Right cardiac atrium (tissue), 5 donors: Measurements from ENCODE around the gene KSR1. TPM values are rescaled to one million over a fixed set of nuclear protein-coding genes. Genes with fewer than 3 reads are reported as not detected.
"Not testable (repeated sequence)": the region's sequence is repeated elsewhere in the genome, so short reads cannot be mapped to it uniquely, and the experiment has no call there.

Source experiments
- ATAC-seq, 2 donors: fragments of 200-7000 bp; cut with Tn5 transposase; one replicate each; pipeline versions ENCODE4 v1.8.0 to v1.9.1; 2020; ENCODE audit warnings: moderate library complexity in 2 of 2, mild to moderate bottlenecking in 1 of 2
- DNase-seq, 3 donors: peaks; one replicate each; pipeline ENCODE4 v3.0.0-alpha.2; 2020
- H3K27ac ChIP-seq: one replicate; pipeline ENCODE4 v1.5.1; 2013; ENCODE audit warnings: mild to moderate bottlenecking, low read length, control low read depth, moderate library complexity
- H3K27me3 ChIP-seq: one replicate; pipeline ENCODE4 v1.6.1; 2013; ENCODE audit not compliant: control insufficient read depth, insufficient read depth
- H3K4me1 ChIP-seq: one replicate; pipeline ENCODE4 v1.6.1; 2013; ENCODE audit warnings: low read length; ENCODE audit not compliant: control insufficient read depth, insufficient read depth
- H3K4me3 ChIP-seq: one replicate; pipeline ENCODE4 v1.5.1; 2013; ENCODE audit warnings: low read length, control low read depth
- H3K9me3 ChIP-seq: one replicate; pipeline ENCODE4 v1.6.1; 2013; ENCODE audit warnings: low read length; ENCODE audit not compliant: control insufficient read depth
- WGBS: extraction: QIAGEN DNeasy Blood & Tissue Kit; methylation state at CpG from one replicate; pipeline ENCODE4 v1.1.7; 2013; 5-methylcytosine and 5-hydroxymethylcytosine counted together
- intact Hi-C, 4 donors: fragments of 100-400 bp; cut with DNase I; formaldehyde crosslinking; loops; one replicate each; pipeline versions ENCODE4 v1.11.0 to v1.14.0; 2022 to 2023
- polyA plus RNA-seq: library from polyadenylated mRNA; stranded (reverse); fragments of 200-250 nt; gene quantifications from one replicate; pipeline ENCODE4 v1.2.3, GENCODE V29; 2013
- total RNA-seq, 4 donors: library from RNA; stranded (reverse); fragmentation: NEBNext Ultra II Directional; extraction: Animal tissue kit (Norgen Biotek cat#: 25700); gene quantifications; one replicate each; pipeline ENCODE4 v1.2.1, GENCODE V29; 2021
- donor health status: healthy with polysubstance abuse.
- donor health status: DM: no; HTN: yes; CAD: no.
- donor health status: DM: no; HTN: no; CAD: no.
- donor health status: DM: no; HTN: yes; CAD: no; lungs with severe emphysema.
- donor health status: DM: yes; HTN: yes; CAD: no.

KSR1 gene
- total and polyA plus RNA-seq, 5 donors = 8.7 to 22.7 (median 13.1) TPM

DNA sequence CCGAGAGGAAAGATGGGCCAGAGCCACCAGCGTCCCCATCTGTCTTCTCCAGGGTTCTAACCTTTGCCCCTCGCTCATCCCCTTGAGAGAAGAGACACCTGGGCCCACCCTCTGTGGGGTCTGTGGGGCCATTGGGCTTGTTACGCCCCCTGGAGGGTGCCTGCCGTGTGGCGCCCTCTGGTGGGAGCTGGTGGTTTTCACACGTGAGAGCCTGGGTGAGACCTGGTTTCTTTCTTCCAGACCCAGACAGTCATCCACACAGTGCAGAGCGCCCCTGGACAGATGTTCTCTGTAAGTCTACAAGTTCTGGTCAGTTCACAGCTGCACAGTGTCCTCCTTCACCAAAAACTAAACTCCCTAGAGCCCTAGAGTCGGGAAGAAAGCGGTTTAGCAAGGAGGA lies 189.4 kb downstream of the KSR1 start:
- DNase-seq, H3K4me3 ChIP-seq, H3K27ac ChIP-seq, H3K27me3 ChIP-seq, H3K4me1 ChIP-seq, H3K9me3 ChIP-seq, ATAC-seq: not testable (repeated sequence)
- intact Hi-C loops = loop anchor here in 1 of 4 donors (5.0 kb wide), 1 partner anchor 38 kb away; no protein-coding TSS in a partner anchor
- WGBS = 85% methylated on average over 3 of the region's 10 CpGs

DNA sequence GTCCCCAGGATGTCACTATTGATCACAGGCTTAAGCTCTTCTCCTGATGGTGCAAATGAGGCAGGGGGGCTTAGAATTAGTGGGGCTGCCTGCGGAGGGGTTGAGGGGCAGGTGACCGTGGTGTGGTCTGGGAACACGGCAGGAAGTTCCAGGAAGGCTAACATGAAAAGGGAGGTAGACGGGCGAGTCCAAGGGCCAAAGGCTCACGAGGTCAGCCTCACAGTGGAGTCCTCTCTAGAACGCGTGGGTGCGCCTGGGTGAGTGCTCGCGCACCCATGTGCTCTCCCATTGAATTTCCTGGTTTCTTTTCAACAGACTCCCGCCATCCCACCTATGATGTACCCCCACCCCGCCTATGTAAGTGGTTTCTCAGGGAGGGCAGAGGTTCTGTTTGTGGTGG lies 190.0 kb downstream of the KSR1 start:
- Histone ChIP-seq H3K9me3 (no peaks in the 10 kb centered on the region), H3K27ac (no peak overlapping the region), H3K4me3 (no peak overlapping the region), H3K4me1 (no peaks in the 10 kb centered on the region), H3K27me3 (no peaks in the 10 kb centered on the region)
- ATAC-seq (no peak), DNase-seq (peak in 2 of 3 donors; percentile 10 to 26)
- 95% methylated on average over 13 of the region's 13 CpGs for WGBS
- intact Hi-C loops = loop anchor here in 1 of 4 donors (5.0 kb wide), 1 partner anchor 39 kb away; no protein-coding TSS in a partner anchor

DNA sequence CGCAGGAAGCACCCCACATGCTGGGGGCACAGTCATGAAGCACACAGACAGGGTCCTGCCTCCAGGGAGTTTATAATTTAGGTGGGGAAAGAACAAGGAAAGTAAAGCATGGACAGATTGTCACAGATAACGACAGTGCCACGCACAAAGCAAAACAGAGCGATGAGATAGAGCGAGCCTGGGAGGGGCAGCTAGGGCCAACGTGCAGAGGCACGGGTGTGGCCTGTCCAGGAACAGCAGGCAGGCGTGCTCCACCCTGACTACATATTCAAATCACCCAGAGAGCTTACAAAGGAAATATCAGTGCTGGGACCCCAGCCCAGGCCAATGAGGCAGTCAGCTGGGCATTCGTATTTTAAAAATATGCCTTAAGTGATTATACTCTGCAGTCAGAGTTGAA lies 191.5 kb downstream of the KSR1 start:
- no peak overlapping the region for H3K4me3 ChIP-seq
- H3K9me3 ChIP-seq = no peaks in the 10 kb centered on the region
- 67% methylated on average over 9 of the region's 9 CpGs for WGBS
- ATAC-seq (peak in 1 of 2 donors; percentile 40), DNase-seq (peak in 1 of 3 donors; percentile 48)
- no peaks in the 10 kb centered on the region for H3K4me1 ChIP-seq
- H3K27me3 ChIP-seq = no peaks in the 10 kb centered on the region
- intact Hi-C loops = loop anchor here in 1 of 4 donors (5.0 kb wide), 1 partner anchor 40 kb away; no protein-coding TSS in a partner anchor
- no peak overlapping the region for H3K27ac ChIP-seq

- intact Hi-C loops = loop anchor here in 1 of 4 donors (5.0 kb wide), 1 partner anchor 42 kb away; no protein-coding TSS in a partner anchor
- not testable (repeated sequence) for H3K4me3 ChIP-seq, H3K9me3 ChIP-seq, H3K4me1 ChIP-seq, H3K27ac ChIP-seq, H3K27me3 ChIP-seq
- 70% methylated on average over 5 of the region's 5 CpGs for WGBS
- DNase-seq = peak in 1 of 3 donors; percentile 51
- peak; percentile 12 to 39 for ATAC-seq
Observed at GRCh38 chr17:27649111-27649571, 192.9 kb downstream of the KSR1 start.

- Histone ChIP-seq H3K9me3 (no peaks in the 10 kb centered on the region), H3K4me3 (no peak overlapping the region), H3K27me3 (no peaks in the 10 kb centered on the region), H3K27ac (no peak overlapping the region), H3K4me1 (no peaks in the 10 kb centered on the region)
- 76% methylated on average over 16 of the region's 16 CpGs for WGBS
- intact Hi-C loops = loop anchor here (2.0 to 10.0 kb wide), 10 partner anchors 39 to 418 kb away; no protein-coding TSS in a partner anchor
- DNase-seq = peak; percentile 49 to 81 (median 76)
- ATAC-seq = peak; percentile 22 to 24
Observed at GRCh38 chr17:27649929-27650328, 193.7 kb downstream of the KSR1 start.

GRCh38 chr17:27650836-27651235 lies 194.6 kb downstream of the KSR1 start:
- intact Hi-C loops = loop anchor here in 3 of 4 donors (2.0 to 10.0 kb wide), 9 partner anchors 40 to 419 kb away; no protein-coding TSS in a partner anchor
- no peak overlapping the region for H3K4me3 ChIP-seq
- H3K4me1 ChIP-seq = no peaks in the 10 kb centered on the region
- no peak for ATAC-seq
- WGBS = 83% methylated on average over 11 of the region's 11 CpGs
- H3K9me3 ChIP-seq = no peaks in the 10 kb centered on the region
- peak in 1 of 3 donors; percentile 26 for DNase-seq
- no peaks in the 10 kb centered on the region for H3K27me3 ChIP-seq
- no peak overlapping the region for H3K27ac ChIP-seq

DNA sequence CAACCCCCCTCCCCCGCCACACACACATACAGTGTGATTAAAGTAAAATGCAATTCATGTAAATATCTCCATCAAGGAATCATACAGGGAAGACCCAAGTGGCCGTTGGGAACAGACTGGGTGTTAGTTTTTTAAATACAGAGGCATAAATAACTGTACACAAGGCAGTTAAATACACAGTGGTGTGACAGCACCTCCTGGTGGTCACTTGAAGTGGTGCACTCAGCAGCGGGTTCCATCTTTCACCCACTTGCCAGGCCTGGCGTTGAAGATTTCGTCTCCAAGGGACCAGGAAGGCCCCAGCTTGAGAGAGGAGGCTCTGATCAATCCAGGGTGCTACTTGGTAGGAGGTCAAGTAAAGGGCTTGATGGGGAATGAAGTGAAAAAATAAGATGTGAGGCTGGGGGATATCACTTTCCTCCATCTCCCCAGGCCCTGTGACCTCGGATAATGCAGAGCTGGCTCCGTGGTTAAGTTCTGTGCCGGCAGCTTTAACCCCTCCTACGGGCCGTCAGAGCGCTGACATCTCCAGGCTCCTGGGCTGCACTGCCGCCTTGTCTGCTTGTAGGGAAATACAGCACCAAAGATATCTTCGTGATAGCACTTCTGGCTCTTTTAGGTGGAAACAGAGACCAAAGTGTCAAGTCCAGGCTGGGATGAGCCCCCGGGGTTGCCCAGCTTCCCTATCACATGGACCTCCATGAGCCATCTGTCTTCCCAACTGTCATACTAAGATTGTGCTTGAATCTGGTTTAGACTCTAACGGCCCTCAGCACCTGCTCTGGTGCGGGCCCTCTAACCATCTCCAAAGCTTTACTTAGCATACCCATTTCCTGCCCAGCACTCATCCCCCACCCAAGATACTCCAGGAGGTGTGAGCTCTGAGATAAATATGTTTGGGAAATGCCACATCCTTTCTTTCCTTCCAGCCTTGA lies 195.4 kb downstream of the KSR1 start:
- no peak overlapping the region for H3K4me3 ChIP-seq
- no peaks in the 10 kb centered on the region for H3K27me3 ChIP-seq
- no peaks in the 10 kb centered on the region for H3K9me3 ChIP-seq
- 42% methylated on average over 16 of the region's 16 CpGs for WGBS
- DNase-seq (peak; percentile 59 to 88 (median 82)), ATAC-seq (peak; percentile 49 to 50)
- no peaks in the 10 kb centered on the region for H3K4me1 ChIP-seq
- intact Hi-C loops = loop anchor here in 3 of 4 donors (2.0 to 10.0 kb wide), 9 partner anchors 41 to 419 kb away; no protein-coding TSS in a partner anchor
- H3K27ac ChIP-seq = no peak overlapping the region

DNA sequence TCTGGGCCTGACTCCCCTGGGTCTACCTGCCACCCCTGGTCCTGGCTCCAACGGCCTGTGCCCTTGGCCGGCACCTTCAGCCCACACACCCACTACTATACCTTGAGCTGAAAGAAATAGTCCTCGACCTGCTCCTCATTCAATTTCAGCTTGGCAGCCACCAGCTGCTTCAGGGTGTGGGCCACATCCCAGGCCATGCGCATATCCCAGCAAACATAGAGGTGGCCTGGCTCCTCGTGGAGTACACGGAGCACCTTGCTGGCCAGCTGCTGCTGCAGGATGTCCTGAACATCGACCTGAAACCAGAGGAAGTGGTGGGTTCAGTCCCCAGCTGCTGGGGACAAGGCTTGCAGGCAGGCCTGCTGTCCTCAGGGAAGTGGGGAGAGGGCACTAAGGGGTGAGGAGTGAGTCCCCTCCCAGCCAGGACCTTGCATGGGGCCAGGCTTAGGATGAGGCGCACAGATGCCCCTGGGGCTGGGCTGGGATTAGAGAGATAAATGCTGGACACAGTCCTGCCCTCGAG lies 197.3 kb downstream of the KSR1 start:
- H3K9me3 ChIP-seq, H3K4me3 ChIP-seq, ATAC-seq, H3K4me1 ChIP-seq, H3K27me3 ChIP-seq, H3K27ac ChIP-seq: not testable (repeated sequence)
- intact Hi-C loops = loop anchor here in 3 of 4 donors (5.0 to 10.0 kb wide), 5 partner anchors 101 to 421 kb away; no protein-coding TSS in a partner anchor
- DNase-seq = peak in 2 of 3 donors; percentile 29 to 32
- 72% methylated on average over 9 of the region's 9 CpGs for WGBS

DNA sequence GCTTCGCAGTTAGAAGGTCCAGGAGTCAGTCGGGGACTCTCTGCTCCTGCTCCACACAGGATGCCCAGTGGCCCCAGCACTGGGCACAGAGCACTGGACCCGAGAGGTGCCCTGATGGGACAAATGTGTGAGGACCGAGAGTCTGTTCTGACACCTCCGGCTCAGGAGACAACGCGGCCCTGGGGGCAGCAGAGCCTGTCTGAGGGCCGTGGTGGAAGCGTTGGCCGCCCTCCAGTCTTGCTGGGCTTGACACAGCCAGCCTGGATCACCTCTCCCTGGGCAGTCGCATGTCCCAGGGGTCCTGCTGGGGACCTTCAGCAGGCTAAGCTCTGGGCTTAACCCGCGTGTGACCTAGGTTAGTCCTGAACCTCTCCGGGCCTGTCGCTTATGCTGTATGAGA lies 197.9 kb downstream of the KSR1 start:
- H3K9me3 ChIP-seq = no peaks in the 10 kb centered on the region
- no peaks in the 10 kb centered on the region for H3K27me3 ChIP-seq
- no peaks in the 10 kb centered on the region for H3K4me1 ChIP-seq
- DNase-seq = peak in 1 of 3 donors; percentile 57
- 90% methylated on average over 15 of the region's 15 CpGs for WGBS
- no peak overlapping the region for H3K27ac ChIP-seq
- intact Hi-C loops = loop anchor here in 3 of 4 donors (2.0 to 10.0 kb wide), 6 partner anchors 101 to 422 kb away; no protein-coding TSS in a partner anchor
- H3K4me3 ChIP-seq = no peak overlapping the region
- no peak for ATAC-seq

GRCh38 chr17:27654654-27655524 lies 198.6 kb downstream of the KSR1 start:
- Histone ChIP-seq H3K4me1 (no peaks in the 10 kb centered on the region), H3K9me3 (no peaks in the 10 kb centered on the region), H3K4me3 (no peak overlapping the region), H3K27me3 (no peaks in the 10 kb centered on the region), H3K27ac (no peak overlapping the region)
- ATAC-seq (peak in 1 of 2 donors; percentile 22), DNase-seq (peak; percentile 63 to 84 (median 83))
- WGBS = 48% methylated on average over 34 of the region's 34 CpGs
- intact Hi-C loops = loop anchor here (2.0 to 10.0 kb wide), 6 partner anchors 100 to 423 kb away; no protein-coding TSS in a partner anchor
